Natural killer cell treated with Interleukin-12 subunit alpha and Interleukin-12 subunit beta and Interleukin-15 and Interleukin-18, amount 100 ng/mL, for 72 hours (primary cell): ENCODE results near the gene KCNJ11. TPM values are rescaled to one million over a fixed set of nuclear protein-coding genes. Genes with fewer than 3 reads are reported as not detected.

Experiments used
- ATAC-seq, 2 donors: fragments of 150-1000 bp; cut with Tn5 transposase in 1 of 2; sonication (Bioruptor Pico), chemical (Tn5 transposase) in 1 of 2; 2 replicates each; pipeline ENCODE4 v1.10.0; 2021
- DNase-seq: peaks from one replicate; pipeline ENCODE4 v3.0.0; 2022; ENCODE audit warnings: low spot score
- H3K27ac Mint-ChIP-seq, 2 donors: 1 replicate in 1 of 2; 2 replicates in 1 of 2; pipeline ENCODE4 v1.8.0; 2022; ENCODE audit warnings: mixed read lengths in 2 of 2, mild to moderate bottlenecking in 1 of 2, moderate library complexity in 1 of 2
- H3K27me3 Mint-ChIP-seq, 2 donors: 1 replicate in 1 of 2; 2 replicates in 1 of 2; pipeline ENCODE4 v1.8.0; 2022; ENCODE audit warnings: mixed read lengths in 2 of 2
- H3K36me3 Mint-ChIP-seq: one replicate; pipeline ENCODE4 v1.8.0; 2022; ENCODE audit warnings: mixed read lengths
- H3K4me1 Mint-ChIP-seq, 2 donors: 1 replicate in 1 of 2; 2 replicates in 1 of 2; pipeline ENCODE4 v1.8.0; 2022; ENCODE audit warnings: low read depth in 2 of 2, mixed read lengths in 2 of 2, mild to moderate bottlenecking in 1 of 2
- H3K4me3 Mint-ChIP-seq: one replicate; pipeline ENCODE4 v1.8.0; 2022; ENCODE audit warnings: mixed read lengths
- H3K9me3 Mint-ChIP-seq: 2 replicates; pipeline ENCODE4 v1.8.0; 2022; ENCODE audit warnings: mixed read lengths
- total RNA-seq, 2 donors: library from RNA; stranded (reverse); gene quantifications; one replicate each; pipeline ENCODE4 v1.2.3, GENCODE V29; 2022

Gene KCNJ11
- total RNA-seq, 2 donors from 2014 or later: 0.75 TPM; not detected in 1

- H3K9me3 Mint-ChIP-seq: no peaks in the 10 kb centered on the region
- no peak overlapping the region for H3K27ac Mint-ChIP-seq
- peaks cover 0 to under 1% of the 10 kb centered on the region in 2 donors for H3K27me3 Mint-ChIP-seq
- ATAC-seq (no peak), DNase-seq (no peak)
- no peak overlapping the region for H3K4me3 Mint-ChIP-seq
- peaks cover under 1 to 2% of the 10 kb centered on the region in 2 donors for H3K4me1 Mint-ChIP-seq
- no peaks in the 10 kb centered on the region for H3K36me3 Mint-ChIP-seq
These were observed 6.3 kb downstream of the KCNJ11 start for GRCh38 chr11:17382046-17382728.

- no peaks in the 10 kb centered on the region for H3K9me3 Mint-ChIP-seq
- H3K36me3 Mint-ChIP-seq: no peaks in the 10 kb centered on the region
- no peak overlapping the region for H3K4me3 Mint-ChIP-seq
- H3K27me3 Mint-ChIP-seq: no peaks in the 10 kb centered on the region
- no peak for DNase-seq
- no peaks in the 10 kb centered on the region for H3K4me1 Mint-ChIP-seq
- H3K27ac Mint-ChIP-seq: no peak overlapping the region
- no peak for ATAC-seq
These were observed 7.3 kb downstream of the KCNJ11 start for GRCh38 chr11:17381156-17381555.

- no peak overlapping the region for H3K27ac Mint-ChIP-seq
- H3K27me3 Mint-ChIP-seq: no peaks in the 10 kb centered on the region
- no peaks in the 10 kb centered on the region for H3K4me1 Mint-ChIP-seq
- no peaks in the 10 kb centered on the region for H3K9me3 Mint-ChIP-seq
- H3K4me3 Mint-ChIP-seq: no peak overlapping the region
- no peak for DNase-seq
- ATAC-seq: no peak
- no peaks in the 10 kb centered on the region for H3K36me3 Mint-ChIP-seq
These were observed 8.9 kb downstream of the KCNJ11 start for GRCh38 chr11:17379383-17380180.

GRCh38 chr11:17378655-17379054 is 9.8 kb downstream of the KCNJ11 start:
- Mint-ChIP-seq H3K4me1 (no peaks in the 10 kb centered on the region), H3K27ac (no peak overlapping the region), H3K4me3 (no peak overlapping the region), H3K9me3 (no peaks in the 10 kb centered on the region), H3K27me3 (no peaks in the 10 kb centered on the region), H3K36me3 (no peaks in the 10 kb centered on the region)
- no peak for ATAC-seq
- no peak for DNase-seq

GRCh38 chr11:17376493-17376892 is 12.0 kb downstream of the KCNJ11 start:
- peaks cover 12% of the 10 kb centered on the region for H3K36me3 Mint-ChIP-seq
- H3K9me3 Mint-ChIP-seq: peaks cover 8% of the 10 kb centered on the region
- H3K4me3 Mint-ChIP-seq: no peak overlapping the region
- H3K27me3 Mint-ChIP-seq: no peaks in the 10 kb centered on the region
- H3K4me1 Mint-ChIP-seq: no peaks in the 10 kb centered on the region
- no peak for DNase-seq
- no peak overlapping the region for H3K27ac Mint-ChIP-seq
- ATAC-seq: no peak

GRCh38 chr11:17375547-17375946 is 12.9 kb downstream of the KCNJ11 start:
- H3K9me3 Mint-ChIP-seq: peaks cover 15% of the 10 kb centered on the region
- no peak for DNase-seq
- no peak overlapping the region for H3K4me3 Mint-ChIP-seq
- no peaks in the 10 kb centered on the region for H3K27me3 Mint-ChIP-seq
- peaks cover 21% of the 10 kb centered on the region for H3K36me3 Mint-ChIP-seq
- no peaks in the 10 kb centered on the region for H3K4me1 Mint-ChIP-seq
- ATAC-seq: no peak
- H3K27ac Mint-ChIP-seq: no peak overlapping the region

GRCh38 chr11:17371614-17372013 is 16.8 kb downstream of the KCNJ11 start:
- ATAC-seq (no peak), DNase-seq (no peak)
- no peaks in the 10 kb centered on the region for H3K27me3 Mint-ChIP-seq
- H3K9me3 Mint-ChIP-seq: peaks cover 18% of the 10 kb centered on the region
- peaks cover 45% of the 10 kb centered on the region for H3K36me3 Mint-ChIP-seq
- no peak overlapping the region for H3K27ac Mint-ChIP-seq
- no peak overlapping the region for H3K4me3 Mint-ChIP-seq
- H3K4me1 Mint-ChIP-seq: peaks cover 5 to 6% of the 10 kb centered on the region in 2 donors

- no peak for DNase-seq
- Mint-ChIP-seq H3K27ac (no peak overlapping the region), H3K4me1 (peaks cover 5 to 6% of the 10 kb centered on the region in 2 donors), H3K4me3 (no peak overlapping the region), H3K27me3 (no peaks in the 10 kb centered on the region), H3K36me3 (peaks cover 45% of the 10 kb centered on the region), H3K9me3 (peaks cover 18% of the 10 kb centered on the region)
- no peak for ATAC-seq
These were observed 18.7 kb downstream of the KCNJ11 start for GRCh38 chr11:17369684-17370243.

GRCh38 chr11:17369094-17369493 is 19.4 kb downstream of the KCNJ11 start:
- Mint-ChIP-seq H3K27ac (no peak overlapping the region), H3K9me3 (peaks cover 18% of the 10 kb centered on the region), H3K27me3 (no peaks in the 10 kb centered on the region), H3K4me1 (peaks cover 5 to 6% of the 10 kb centered on the region in 2 donors), H3K36me3 (peaks cover 45% of the 10 kb centered on the region), H3K4me3 (no peak overlapping the region)
- DNase-seq (no peak), ATAC-seq (no peak)

GRCh38 chr11:17368551-17368950 is 19.9 kb downstream of the KCNJ11 start:
- peaks cover 45% of the 10 kb centered on the region for H3K36me3 Mint-ChIP-seq
- H3K9me3 Mint-ChIP-seq: peaks cover 18% of the 10 kb centered on the region
- H3K27me3 Mint-ChIP-seq: no peaks in the 10 kb centered on the region
- DNase-seq (no peak), ATAC-seq (no peak)
- peaks cover 5 to 6% of the 10 kb centered on the region in 2 donors for H3K4me1 Mint-ChIP-seq
- H3K27ac Mint-ChIP-seq: no peak overlapping the region
- H3K4me3 Mint-ChIP-seq: no peak overlapping the region

GRCh38 chr11:17366495-17366894 is 22.0 kb downstream of the KCNJ11 start:
- Mint-ChIP-seq H3K27me3 (no peaks in the 10 kb centered on the region), H3K27ac (no peak overlapping the region), H3K9me3 (peaks cover 10% of the 10 kb centered on the region), H3K36me3 (peaks cover 33% of the 10 kb centered on the region), H3K4me1 (peaks cover 5 to 6% of the 10 kb centered on the region in 2 donors), H3K4me3 (no peak overlapping the region)
- DNase-seq: no peak
- no peak for ATAC-seq

GRCh38 chr11:17354601-17354991 is 33.9 kb downstream of the KCNJ11 start:
- peaks cover 28 to 40% of the 10 kb centered on the region in 2 donors for H3K4me1 Mint-ChIP-seq
- DNase-seq (peak; percentile 68), ATAC-seq (peak in 1 of 2 donors; percentile 45)
- H3K9me3 Mint-ChIP-seq: no peaks in the 10 kb centered on the region
- peaks cover 0 to 3% of the 10 kb centered on the region in 2 donors for H3K27me3 Mint-ChIP-seq
- peak overlapping the region; percentile 31 to 52 for H3K27ac Mint-ChIP-seq
- H3K4me3 Mint-ChIP-seq: peak overlapping the region; percentile 98
- H3K36me3 Mint-ChIP-seq: no peaks in the 10 kb centered on the region

- Mint-ChIP-seq H3K4me3 (peak overlapping the region; percentile 98), H3K9me3 (no peaks in the 10 kb centered on the region), H3K4me1 (peaks cover 28 to 40% of the 10 kb centered on the region in 2 donors), H3K27ac (peak overlapping the region; percentile 31 to 52), H3K27me3 (peaks cover 0 to 3% of the 10 kb centered on the region in 2 donors), H3K36me3 (no peaks in the 10 kb centered on the region)
- ATAC-seq: no peak
- DNase-seq: no peak
These were observed 34.4 kb downstream of the KCNJ11 start for GRCh38 chr11:17353821-17354600.
